G401.6 (cell line): ENCODE results near the gene SKP1.

Experiments
- FAIRE-seq: peaks from 2 replicates; lab custom pipeline; 2012; peaks lifted over from hg19 to GRCh38; lab: Jason Lieb, UNC

Gene SKP1

DNA sequence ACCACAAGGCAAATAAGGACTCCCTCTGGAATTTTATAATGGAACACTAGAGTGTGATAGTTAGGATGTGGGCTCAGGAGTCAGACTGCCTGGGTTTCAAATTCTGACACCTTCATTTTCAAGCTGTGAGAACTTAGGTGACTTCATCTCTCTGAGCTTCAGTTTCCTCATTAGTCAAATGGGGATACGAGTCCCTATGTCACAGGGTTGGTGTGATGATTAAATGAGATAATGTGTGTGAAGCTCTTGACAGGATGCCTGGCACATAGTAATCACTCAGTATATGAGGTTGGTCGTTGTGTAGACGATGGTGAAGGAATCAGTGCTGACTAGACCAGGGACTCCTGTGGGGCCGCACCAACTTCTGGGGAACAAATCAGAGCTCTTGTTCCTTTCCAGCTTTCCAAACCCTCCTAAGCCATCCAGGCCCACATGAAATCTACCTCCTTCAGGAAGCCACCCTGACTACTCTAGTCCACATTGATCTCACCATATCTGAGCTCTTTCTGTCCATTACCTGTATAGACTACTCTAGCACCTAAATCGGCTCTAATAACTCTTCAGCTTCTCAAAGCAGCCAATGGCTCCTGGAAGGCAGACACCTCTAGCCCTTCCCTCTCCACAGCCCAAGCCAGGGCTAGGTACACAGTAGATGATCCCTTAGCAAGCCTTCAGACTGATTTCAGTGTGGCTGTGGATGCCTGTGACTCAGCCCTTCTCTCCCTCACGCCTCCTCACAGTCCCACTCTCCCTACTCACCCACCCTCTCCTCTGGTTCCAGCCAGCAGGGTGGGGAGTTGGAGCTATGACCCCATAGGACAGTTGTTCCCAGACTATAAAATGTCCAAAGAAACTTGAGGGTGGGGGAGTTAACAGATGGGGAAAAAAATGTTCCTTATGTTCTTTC lies 64.8 kb downstream of the SKP1 start:
- no peak for FAIRE-seq

DNA sequence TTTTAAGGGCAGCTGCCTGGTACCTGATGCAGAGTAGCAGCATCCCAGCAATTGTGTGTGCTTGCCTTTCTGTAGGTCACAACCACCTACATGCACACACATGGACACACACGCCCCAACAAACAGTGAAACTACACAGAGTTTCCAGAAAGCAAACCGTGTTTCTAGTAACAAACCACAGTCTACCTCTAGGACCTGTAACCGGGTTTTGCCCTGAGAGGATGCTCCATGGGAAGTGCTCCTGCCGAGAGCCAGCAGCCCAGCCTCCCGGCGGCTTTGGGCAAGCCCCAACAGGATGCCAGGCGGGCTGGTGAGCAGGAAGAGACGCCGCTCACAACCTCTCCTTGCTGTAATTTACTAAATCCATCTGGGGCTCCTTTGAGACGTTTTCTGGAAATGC lies 66.4 kb downstream of the SKP1 start:
- FAIRE-seq, result no peak

DNA sequence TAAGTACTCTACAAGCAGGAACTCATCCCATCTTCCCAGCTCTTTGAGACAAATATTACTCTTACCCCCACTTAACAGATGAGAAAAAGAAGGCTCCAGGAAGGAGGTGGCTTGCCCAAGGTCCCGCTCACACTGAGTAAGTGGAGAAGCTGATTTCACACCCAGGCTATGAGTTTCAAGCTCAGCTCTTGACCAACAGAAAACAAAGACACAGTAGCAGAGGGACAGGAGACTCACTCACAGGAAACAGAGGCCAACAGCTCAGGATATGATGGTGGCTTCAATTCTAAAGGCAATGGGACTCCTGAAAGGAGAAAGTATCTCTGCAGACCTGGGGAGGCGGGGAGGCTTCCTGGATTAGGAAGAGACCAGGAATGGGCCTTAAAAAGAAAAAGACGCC lies 69.0 kb downstream of the SKP1 start:
- no peak for FAIRE-seq

DNA sequence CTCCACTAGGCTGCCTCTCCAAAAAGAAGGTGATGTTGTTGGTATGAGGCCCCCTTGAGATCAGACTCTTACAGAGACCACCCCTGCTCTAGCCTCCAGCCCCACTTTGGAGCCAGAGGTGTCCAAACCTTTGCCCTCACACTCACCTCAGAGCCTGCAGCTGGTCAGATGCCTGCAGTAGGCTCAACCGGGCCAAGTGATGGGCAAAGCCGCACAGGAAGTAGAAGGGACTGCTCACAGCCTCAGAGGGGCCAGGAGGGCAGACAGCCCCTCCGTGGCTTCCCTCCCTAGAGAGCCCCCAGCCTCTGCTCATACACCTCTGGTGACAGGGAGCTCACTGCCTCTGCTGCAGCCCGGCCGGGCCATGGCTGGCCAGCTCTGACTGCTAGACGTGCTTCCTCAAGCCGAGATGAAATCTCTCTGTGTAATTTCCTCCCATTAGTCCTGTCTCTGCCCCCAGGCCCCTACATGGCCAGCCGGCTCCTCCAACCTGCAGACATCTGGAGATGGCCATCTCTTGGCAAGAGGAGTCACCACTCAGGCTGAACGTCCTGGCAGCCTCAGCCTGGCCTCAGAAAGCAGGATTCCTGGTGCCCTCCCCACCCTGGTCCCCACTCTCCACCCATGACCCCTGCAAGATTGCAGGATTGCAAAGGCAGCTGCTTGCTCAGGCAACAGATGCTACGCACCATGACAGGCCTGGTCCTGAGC lies 69.6 kb downstream of the SKP1 start:
- FAIRE-seq, result no peak

DNA sequence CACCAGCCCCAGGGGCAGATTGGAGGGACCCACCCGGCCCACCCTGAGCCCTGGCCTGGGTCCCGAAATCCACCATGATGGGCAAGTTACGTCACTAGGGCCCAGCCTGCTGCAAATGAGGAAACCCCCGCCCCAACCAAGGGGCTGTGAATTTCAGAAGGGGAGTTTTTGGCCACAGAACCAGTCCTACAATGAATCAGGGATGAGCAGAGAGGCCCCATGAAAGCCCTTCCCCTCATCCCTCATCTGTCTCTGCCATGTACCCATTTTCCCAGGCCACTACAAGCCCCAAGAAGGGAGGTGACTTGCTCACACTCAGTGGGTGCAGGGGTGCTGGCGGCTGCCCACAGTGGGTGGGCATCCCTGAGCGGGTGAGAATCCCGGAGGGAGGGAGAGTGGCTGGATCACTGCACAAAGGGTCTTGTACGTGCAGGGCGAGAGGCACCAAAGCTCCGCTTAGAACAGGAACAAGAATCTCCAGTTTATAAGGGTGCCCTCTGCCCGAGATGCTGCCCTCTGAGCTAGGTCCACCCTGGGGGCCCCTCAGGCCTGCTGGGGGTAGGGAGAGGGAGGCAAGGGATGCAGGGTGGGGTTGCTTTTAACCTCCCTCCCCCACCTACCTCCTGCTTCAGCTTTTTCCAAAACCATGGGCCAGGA lies 72.6 kb downstream of the SKP1 start:
- no peak for FAIRE-seq

DNA sequence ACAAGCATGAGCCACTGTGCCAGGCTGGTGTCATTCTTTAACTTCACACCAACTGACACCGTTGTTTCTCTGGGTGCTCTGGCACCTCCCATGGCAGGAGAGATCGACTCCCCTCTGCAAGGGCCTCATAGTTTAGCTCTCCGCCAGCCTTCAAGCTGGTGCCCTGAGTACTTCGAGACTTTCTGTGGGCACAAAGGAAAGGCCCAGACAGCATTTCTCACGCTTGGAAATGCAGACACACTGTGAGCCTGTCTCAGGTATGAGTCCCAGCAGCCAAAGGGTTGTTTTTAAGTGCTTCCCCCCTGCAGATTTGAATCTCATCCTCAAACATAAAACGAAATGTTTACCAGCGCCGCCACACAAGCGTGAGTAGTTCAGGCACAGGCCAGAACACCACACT lies 73.4 kb downstream of the SKP1 start:
- FAIRE-seq, result no peak

DNA sequence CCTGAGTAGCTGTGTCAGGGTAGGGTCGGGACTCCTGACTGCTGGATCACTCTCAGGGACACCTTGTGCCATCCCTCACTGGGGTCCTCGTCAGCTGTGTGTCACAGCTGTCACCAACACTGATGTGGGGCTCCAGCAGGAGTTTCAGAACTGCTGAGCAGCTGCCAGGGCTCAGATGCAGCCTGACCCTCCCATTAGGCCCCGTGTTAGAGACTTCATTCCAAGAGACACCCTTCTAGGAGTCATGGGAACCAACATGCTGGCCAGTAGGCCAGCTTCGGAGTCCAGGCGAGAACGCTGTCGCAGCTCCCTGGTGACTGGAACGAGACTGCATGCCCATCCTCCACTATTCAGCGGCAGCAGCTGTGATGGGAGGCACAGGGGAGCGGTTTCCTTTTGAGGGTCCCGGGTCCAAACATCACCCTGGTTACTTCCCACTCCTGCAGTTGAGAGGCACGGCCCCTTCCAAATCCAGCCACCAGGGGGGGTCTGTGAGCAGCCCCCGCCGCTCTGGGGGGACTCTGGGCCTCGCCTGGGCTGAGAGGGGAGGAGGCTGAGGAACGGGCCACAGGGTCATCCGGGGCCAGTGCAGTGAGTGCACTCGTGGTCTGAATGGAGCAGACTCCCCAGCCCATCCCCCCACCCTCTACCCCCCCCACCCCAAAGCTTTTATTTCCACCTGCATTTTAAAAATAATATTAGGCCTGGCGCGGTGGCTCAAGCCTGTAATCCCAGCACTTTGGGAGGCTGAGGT lies 74.9 kb downstream of the SKP1 start:
- FAIRE-seq, result no peak

DNA sequence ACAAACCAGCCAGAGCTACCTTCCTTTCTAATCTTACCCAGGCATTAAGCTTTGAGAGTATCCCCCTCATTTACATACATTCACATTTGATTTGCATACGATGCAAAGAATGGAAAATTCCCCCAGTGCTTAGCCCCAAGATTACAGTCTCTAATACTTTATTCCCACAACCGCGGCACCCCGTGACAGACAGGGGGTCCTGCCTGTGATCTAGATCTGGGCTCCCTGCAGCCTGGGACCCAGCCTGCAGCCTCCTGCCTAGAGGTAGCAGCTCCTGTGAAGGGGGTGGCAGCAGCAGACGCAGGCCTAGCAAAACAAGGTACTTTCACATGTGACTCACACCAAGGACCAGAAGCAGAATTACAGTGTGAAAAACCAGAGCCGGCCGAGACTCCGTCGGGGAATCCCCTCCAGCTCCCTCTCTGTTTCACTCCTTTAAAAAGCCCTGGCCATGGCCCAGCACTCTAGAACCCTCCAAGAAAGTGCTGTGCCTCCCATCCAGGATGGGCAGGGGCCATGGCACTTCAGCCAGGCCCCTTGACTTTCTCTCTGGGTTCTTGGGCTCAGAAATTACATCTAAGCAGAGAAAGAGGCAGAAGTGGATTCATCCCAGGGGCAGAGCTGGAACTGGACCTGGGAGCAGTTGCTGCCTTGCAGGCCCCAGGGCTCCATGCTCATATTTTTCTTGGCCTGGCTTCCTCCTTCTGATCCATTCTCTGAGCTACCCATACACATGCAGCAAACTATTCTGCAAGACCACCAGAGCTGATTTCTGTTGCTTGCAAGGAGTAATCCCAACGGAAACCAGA lies 76.3 kb downstream of the SKP1 start:
- FAIRE-seq, result no peak

DNA sequence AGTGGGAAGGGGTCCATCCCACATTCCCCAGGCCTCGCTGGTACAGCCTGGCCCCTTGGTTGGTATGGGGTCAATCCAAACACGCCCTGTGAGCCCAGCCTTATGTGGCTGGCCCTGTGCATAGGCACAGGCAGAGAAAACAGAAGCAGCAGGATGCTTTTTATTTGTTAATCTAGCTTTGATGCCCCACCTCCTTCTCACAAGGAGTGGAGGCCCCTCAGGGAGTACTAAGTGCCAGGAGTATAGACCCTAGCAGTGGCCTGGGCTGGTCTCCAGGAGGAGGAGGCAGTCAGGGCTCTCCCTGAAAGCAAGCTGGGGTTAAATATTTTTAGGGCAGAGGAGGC lies 76.8 kb downstream of the SKP1 start:
- no peak for FAIRE-seq

DNA sequence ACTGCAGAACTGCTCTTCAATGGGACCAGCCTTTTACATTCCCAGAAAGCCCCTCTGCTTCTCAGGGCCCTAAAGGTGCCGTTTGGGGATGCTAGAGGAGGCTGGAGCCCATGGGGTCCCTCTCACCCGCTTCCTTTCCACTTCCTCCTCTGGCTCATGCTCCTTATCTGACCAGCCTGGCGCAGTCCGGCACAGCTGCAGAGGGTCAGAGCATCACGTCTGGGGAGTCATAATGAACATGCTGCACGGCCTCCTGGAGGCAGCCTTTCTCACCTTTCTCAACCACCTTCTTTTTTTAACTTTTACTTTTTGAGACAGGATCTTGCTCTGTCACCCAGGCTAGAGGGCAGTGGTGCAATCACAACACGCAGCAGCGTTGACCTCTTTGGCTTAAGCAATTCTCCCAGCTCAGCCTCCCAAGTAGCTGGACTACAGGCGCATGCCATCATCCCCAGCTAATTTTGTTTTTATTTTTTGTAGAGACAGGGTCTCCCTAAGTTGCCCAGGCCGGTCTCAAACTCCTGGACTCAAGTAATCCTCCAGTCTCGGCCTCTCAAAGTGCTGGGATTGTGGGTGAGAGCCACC lies 77.4 kb downstream of the SKP1 start:
- FAIRE-seq, result no peak
